Loucy (cell line): Measurements from ENCODE around the gene C1QBP.

Experiments used
- CTCF ChIP-seq: fragments of 200-600 bp; sonication (generic); conservative IDR thresholded peaks from 2 replicates; pipeline ENCODE4 v1.5.1; 2014; ENCODE audit warnings: mild to moderate bottlenecking, antibody characterized with exemption, low read length
- EZH2phosphoT487 ChIP-seq: fragments of 200-600 bp; IDR thresholded peaks from 2 replicates; pipeline ENCODE4 v1.6.1; 2018; ENCODE audit warnings: antibody characterized with exemption, mild to moderate bottlenecking, moderate library complexity, borderline replicate concordance

- TF ChIP-seq CTCF = no peak
- TF ChIP-seq EZH2phosphoT487 = no peak
Observed at GRCh38 chr17:5485270-5486205, 46.6 kb upstream of the C1QBP start, which contains the start of gene DERL2.
